IMR-90 (cell line): ENCODE data around the gene DAG1. TPM values are rescaled to one million over a fixed set of nuclear protein-coding genes. Genes with fewer than 3 reads are reported as not detected.

ENCODE experiments used
- ATAC-seq: fragments of 200-7000 bp; cut with Tn5 transposase; 2 replicates; pipeline ENCODE4 v1.9.1; 2020; ENCODE audit warnings: low read depth, mild to moderate bottlenecking, moderate library complexity
- BruUV-seq: library from RNA; stranded (reverse); fragments of 400-500 nt; replicated peaks from 2 replicates; lab custom pipeline; 2021; lab: Mats Ljungman, UMichigan
- CTCF ChIA-PET: fragments of 300-600 bp; formaldehyde crosslinking; extraction: SDS; loops from one replicate; lab custom pipeline; 2021; ENCODE audit warnings: antibody characterized with exemption; lab: Yijun Ruan, JAX
- POLR2A ChIA-PET: fragments of 300-600 bp; sonication (Branson Sonifier 250); formaldehyde crosslinking; loops from one replicate; lab custom pipeline; 2022; ENCODE audit warnings: antibody characterized with exemption; ENCODE audit not compliant: unreplicated experiment; lab: Charles Lee
- DNase-seq: peaks from one replicate; pipeline ENCODE4 v3.0.0; 2013
- H2AFZ ChIP-seq: replicated peaks from 2 replicates; pipeline ENCODE3; 2013; ENCODE audit warnings: low read length, mild to moderate bottlenecking; ENCODE audit not compliant: poor library complexity
- H2AK5ac ChIP-seq: 2 replicates; pipeline ENCODE4 v1.6.1; 2013; ENCODE audit warnings: low read depth, low read length, inconsistent platforms
- H2AK9ac ChIP-seq: replicated peaks from 2 replicates; pipeline ENCODE3; 2013; ENCODE audit warnings: mild to moderate bottlenecking, low read depth, low read length, moderate library complexity; ENCODE audit not compliant: poor library complexity
- H2BK120ac ChIP-seq: 2 replicates; pipeline ENCODE4 v1.6.1; 2013; ENCODE audit warnings: low read depth, low read length, inconsistent platforms
- H2BK15ac ChIP-seq: 3 replicates; pipeline ENCODE4 v1.6.1; 2013; ENCODE audit warnings: low read depth, low read length, inconsistent platforms
- H2BK20ac ChIP-seq: 2 replicates; pipeline ENCODE4 v1.6.1; 2013; ENCODE audit warnings: low read depth, mild to moderate bottlenecking, inconsistent platforms, low read length, moderate library complexity
- H2BK5ac ChIP-seq: 2 replicates; pipeline ENCODE4 v1.6.1; 2013; ENCODE audit warnings: mild to moderate bottlenecking, low read depth, low read length, inconsistent platforms; ENCODE audit not compliant: poor library complexity, severe bottlenecking
- H3K14ac ChIP-seq: replicated peaks from 2 replicates; pipeline ENCODE4 v1.6.1; 2013; ENCODE audit warnings: low read depth, low read length, inconsistent platforms
- H3K18ac ChIP-seq: 2 replicates; pipeline ENCODE4 v1.6.1; 2013; ENCODE audit warnings: low read depth, low read length, control low read depth
- H3K23ac ChIP-seq: 2 replicates; pipeline ENCODE4 v1.6.1; 2013; ENCODE audit warnings: low read depth, low read length, inconsistent platforms
- H3K27ac ChIP-seq: 2 replicates; pipeline ENCODE4 v1.5.1; 2013; ENCODE audit warnings: mild to moderate bottlenecking, control low read depth, low read length; ENCODE audit not compliant: insufficient read depth
- H3K27me3 ChIP-seq: 2 replicates; pipeline ENCODE4 v1.6.1; 2013; ENCODE audit warnings: low read length; ENCODE audit not compliant: control insufficient read depth, insufficient read depth
- H3K36me3 ChIP-seq: 2 replicates; pipeline ENCODE4 v1.6.1; 2013; ENCODE audit warnings: low read length, mixed read lengths; ENCODE audit not compliant: control insufficient read depth, insufficient read depth
- H3K4ac ChIP-seq: 2 replicates; pipeline ENCODE4 v1.6.1; 2013; ENCODE audit warnings: low read depth, low read length, inconsistent platforms
- H3K4me1 ChIP-seq: 2 replicates; pipeline ENCODE4 v1.6.1; 2013; ENCODE audit warnings: low read length, mixed read lengths; ENCODE audit not compliant: control insufficient read depth, insufficient read depth
- H3K4me2 ChIP-seq: 2 replicates; pipeline ENCODE4 v1.6.1; 2013; ENCODE audit warnings: low read depth, mild to moderate bottlenecking, control low read depth, low read length, moderate library complexity
- H3K4me3 ChIP-seq: 2 replicates; pipeline ENCODE4 v1.5.1; 2013; ENCODE audit warnings: low read depth, mild to moderate bottlenecking, control low read depth, low read length, moderate library complexity; ENCODE audit not compliant: insufficient read depth
- H3K56ac ChIP-seq: 2 replicates; pipeline ENCODE4 v1.6.1; 2013; ENCODE audit warnings: low read length, inconsistent platforms; ENCODE audit not compliant: insufficient read depth; ENCODE audit errors: extremely low read depth
- H3K79me1 ChIP-seq, 2 experiments: 2 replicates each; pipeline ENCODE4 v1.6.1; 2013; ENCODE audit warnings: low read length in 2 of 2, inconsistent platforms in 1 of 2, low read depth in 1 of 2
- H3K9ac ChIP-seq: 2 replicates; pipeline ENCODE4 v1.6.1; 2013; ENCODE audit warnings: low read depth, low read length, control low read depth
- H3K9me1 ChIP-seq: 2 replicates; pipeline ENCODE4 v1.6.1; 2013; ENCODE audit warnings: low read length, inconsistent platforms; ENCODE audit not compliant: insufficient read depth
- H3K9me3 ChIP-seq: 2 replicates; pipeline ENCODE4 v1.6.1; 2013; ENCODE audit warnings: low read length; ENCODE audit not compliant: control insufficient read depth, insufficient read depth
- H4K20me1 ChIP-seq: 2 replicates; pipeline ENCODE4 v1.6.1; 2013; ENCODE audit warnings: low read length, inconsistent platforms; ENCODE audit not compliant: insufficient read depth
- H4K5ac ChIP-seq: 2 replicates; pipeline ENCODE4 v1.6.1; 2013; ENCODE audit warnings: mild to moderate bottlenecking, low read depth, low read length, control low read depth
- H4K8ac ChIP-seq, 2 experiments: 2 replicates each; pipeline ENCODE4 v1.6.1; 2013; ENCODE audit warnings: low read depth in 2 of 2, low read length in 2 of 2, control low read depth in 1 of 2, inconsistent platforms in 1 of 2
- H4K91ac ChIP-seq: 2 replicates; pipeline ENCODE4 v1.6.1; 2013; ENCODE audit warnings: low read depth, low read length, inconsistent platforms; ENCODE audit not compliant: insufficient read depth
- BHLHE40 ChIP-seq: fragments of 150-350 bp; IDR thresholded peaks from 2 replicates; pipeline ENCODE4 v1.6.1; 2016; ENCODE audit warnings: mild to moderate bottlenecking, low read depth, low read length
- CEBPB ChIP-seq: IDR thresholded peaks from 2 replicates; pipeline ENCODE4 v1.6.1; 2012; ENCODE audit warnings: low read depth, low read length, improper control_type of control experiment
- CHD1 ChIP-seq: IDR thresholded peaks from 2 replicates; pipeline ENCODE4 v1.6.1; 2012; ENCODE audit warnings: low read depth, low read length, improper control_type of control experiment
- FOS ChIP-seq: fragments of 150-350 bp; IDR thresholded peaks from 2 replicates; pipeline ENCODE4 v1.6.1; 2016; ENCODE audit warnings: low read depth, low read length
- MAFK ChIP-seq: IDR thresholded peaks from 2 replicates; pipeline ENCODE4 v1.6.1; 2012; ENCODE audit warnings: low read depth, low read length, improper control_type of control experiment
- MAZ ChIP-seq: IDR thresholded peaks from 2 replicates; pipeline ENCODE4 v1.6.1; 2012; ENCODE audit warnings: low read depth, mild to moderate bottlenecking, low read length, improper control_type of control experiment, moderate library complexity, borderline replicate concordance
- MXI1 ChIP-seq: IDR thresholded peaks from 2 replicates; pipeline ENCODE4 v1.6.1; 2012; ENCODE audit warnings: low read depth, mild to moderate bottlenecking, low read length, moderate library complexity, borderline replicate concordance
- NFE2L2 ChIP-seq: fragments of 150-350 bp; IDR thresholded peaks from 2 replicates; pipeline ENCODE4 v1.6.1; 2016; ENCODE audit warnings: low read depth, mild to moderate bottlenecking, low read length
- POLR2A ChIP-seq: IDR thresholded peaks from 2 replicates; pipeline ENCODE4 v1.6.1; 2012; ENCODE audit warnings: mild to moderate bottlenecking, low read depth, low read length
- RAD21 ChIP-seq: IDR thresholded peaks from 2 replicates; pipeline ENCODE4 v1.6.1; 2012; ENCODE audit warnings: low read length, improper control_type of control experiment
- RCOR1 ChIP-seq: IDR thresholded peaks from 2 replicates; pipeline ENCODE4 v1.6.1; 2012; ENCODE audit warnings: mild to moderate bottlenecking, low read length, improper control_type of control experiment; ENCODE audit not compliant: insufficient replicate concordance
- RFX5 ChIP-seq: IDR thresholded peaks from 2 replicates; pipeline ENCODE4 v1.8.0; 2012; ENCODE audit warnings: low read depth, mild to moderate bottlenecking, low read length, moderate library complexity
- SMC3 ChIP-seq: fragments of 150-350 bp; IDR thresholded peaks from 2 replicates; pipeline ENCODE4 v1.6.1; 2016; ENCODE audit warnings: low read depth, mild to moderate bottlenecking, antibody characterized with exemption, low read length, moderate library complexity
- WGBS, 2 experiments: methylation state at CpG; one replicate each; pipeline versions ENCODE4 v1.1.5 to v1.1.7; 2013; ENCODE audit warnings: missing lambda C conversion rate in 2 of 2; ENCODE audit not compliant: insufficient read length in 1 of 2; ENCODE audit errors: extremely low coverage in 2 of 2; 5-methylcytosine and 5-hydroxymethylcytosine counted together
- dilution Hi-C: fragments of 300-500 bp; cut with HindIII; formaldehyde crosslinking; loops from one replicate; pipeline ENCODE4 v1.14.3; 2018; ENCODE audit warnings: low sequenced_read_pairs; ENCODE audit not compliant: unreplicated experiment
- in situ Hi-C: fragments of 300-500 bp; cut with MboI; formaldehyde crosslinking; loops from 3 replicates; pipeline ENCODE4 v1.14.3; 2019; ENCODE audit warnings: low sequenced_read_pairs, inconsistent platforms, mixed read lengths
- intact Hi-C: fragments of 100-400 bp; cut with micrococcal nuclease; formaldehyde crosslinking; loops from 2 replicates; pipeline ENCODE4 v1.10.0; 2022
- polyA plus RNA-seq, 3 experiments: library from polyadenylated mRNA; depleted of rRNA; stranded (reverse); fragments of >200 nt; gene quantifications; 2 replicates each; pipeline ENCODE4 v1.2.3, GENCODE V29; 2012; ENCODE audit warnings: low replicate concordance in 1 of 3
- total RNA-seq: library from RNA; depleted of rRNA; stranded (reverse); fragments of >200 nt; gene quantifications from 2 replicates; pipeline ENCODE4 v1.2.3, GENCODE V29; 2012
- TF ChIP-seq, protein P1 (sequence below): fragments of 150-350 bp; IDR thresholded peaks from 2 replicates; pipeline ENCODE4 v1.6.1; 2017; ENCODE audit warnings: mild to moderate bottlenecking, antibody characterized with exemption, low read length, low read depth
- TF ChIP-seq, protein P2 (sequence below): conservative IDR thresholded peaks from 2 replicates; pipeline ENCODE4 v1.5.1; 2012; ENCODE audit warnings: mild to moderate bottlenecking, low read depth, low read length, improper control_type of control experiment
- TF ChIP-seq, protein P3 (sequence below): fragments of 150-350 bp; IDR thresholded peaks from 2 replicates; pipeline ENCODE4 v1.6.1; 2016; ENCODE audit warnings: low read depth, mild to moderate bottlenecking, low read length, moderate library complexity, borderline replicate concordance

The DAG1 gene
- total and polyA plus RNA-seq, 2 of the 4 experiments (the other 2 are of a cell fraction): 31.0 to 40.2 TPM

DNA sequence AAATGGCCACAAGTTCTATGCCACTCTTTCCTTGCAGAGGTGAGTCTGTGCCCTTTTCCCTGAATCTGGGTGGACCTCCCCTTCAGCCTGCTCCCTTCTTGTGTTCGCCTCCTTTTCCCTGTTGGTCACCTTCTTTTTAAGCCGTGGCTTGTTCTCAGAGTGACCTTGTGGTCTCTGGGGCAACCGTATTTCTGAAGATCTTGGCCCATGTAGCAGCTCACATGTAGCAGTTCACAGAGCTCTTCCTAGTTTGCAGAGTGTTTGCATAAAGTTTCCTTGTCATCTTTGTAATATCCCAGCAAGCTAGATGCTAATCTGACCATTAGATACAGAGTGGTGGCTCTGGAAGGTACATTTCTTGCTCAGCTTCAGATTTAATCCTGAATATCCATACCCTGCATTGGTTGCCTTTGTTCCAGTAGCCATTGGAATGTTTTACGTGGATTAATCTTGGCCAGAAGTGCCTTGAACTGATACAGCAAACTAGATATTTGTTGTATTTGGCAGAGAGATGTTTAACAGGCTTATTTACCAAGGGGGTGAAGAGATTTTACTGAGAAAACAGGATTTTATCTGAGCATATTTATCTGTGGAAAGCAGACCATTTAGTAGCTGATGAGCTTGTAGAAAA is 43.5 kb downstream of the DAG1 start:
- Histone ChIP-seq H2BK20ac (no peak overlapping the region), H3K56ac (no peak overlapping the region), H3K9me1 (peaks cover 10% of the 10 kb centered on the region), H3K4me1 (no peaks in the 10 kb centered on the region), H4K8ac (no peak overlapping the region), H3K4ac (no peak overlapping the region), H3K27me3 (no peaks in the 10 kb centered on the region), H2BK15ac (no peak overlapping the region), H2BK120ac (no peak overlapping the region), H2AFZ (no peak overlapping the region), H4K20me1 (peaks cover under 1% of the 10 kb centered on the region; the same call in 1 of the 2 replicates), H3K79me1 (peaks cover 0 to 15% of the 10 kb centered on the region in 2 experiments; a peak in 3 of 4 replicates), H3K36me3 (peaks cover 6% of the 10 kb centered on the region; the same call in 1 of the 2 replicates), H3K27ac (no peak overlapping the region), H3K4me2 (no peak overlapping the region), H2AK5ac (no peak overlapping the region), H3K23ac (no peak overlapping the region), H2AK9ac (no peak overlapping the region), H4K91ac (no peak overlapping the region), H3K4me3 (no peak overlapping the region), H2BK5ac (no peak overlapping the region), H3K18ac (no peak overlapping the region), H3K9ac (no peak overlapping the region), H3K14ac (no peak overlapping the region), H4K5ac (no peak overlapping the region), H3K9me3 (no peaks in the 10 kb centered on the region)
- WGBS, 2 experiments: 100% methylated on average over 1 of the region's 4 CpGs; no CpG with 5 or more reads in 1 of the 2 experiments
- dilution Hi-C loops (no loop called here), in situ Hi-C loops (no loop called here), intact Hi-C loops (no loop called here)
- ChIA-PET POLR2A (no interaction called here), CTCF (interaction anchor here (1.8 kb wide), 1 partner anchor 26 kb away, joined by 4 read pairs; no protein-coding TSS in a partner anchor)
- no TSS peak for BruUV-seq
- DNase-seq: no peak
- ATAC-seq: no peak
- TF ChIP-seq RCOR1 (no peak), NFE2L2 (no peak), CHD1 (no peak), MXI1 (no peak), POLR2A (no peak), MAFK (no peak), RAD21 (no peak), SMC3 (no peak), MAZ (no peak), FOS (no peak), RFX5 (no peak), CEBPB (no peak), BHLHE40 (no peak)
- TF ChIP-seq, protein P1, sequence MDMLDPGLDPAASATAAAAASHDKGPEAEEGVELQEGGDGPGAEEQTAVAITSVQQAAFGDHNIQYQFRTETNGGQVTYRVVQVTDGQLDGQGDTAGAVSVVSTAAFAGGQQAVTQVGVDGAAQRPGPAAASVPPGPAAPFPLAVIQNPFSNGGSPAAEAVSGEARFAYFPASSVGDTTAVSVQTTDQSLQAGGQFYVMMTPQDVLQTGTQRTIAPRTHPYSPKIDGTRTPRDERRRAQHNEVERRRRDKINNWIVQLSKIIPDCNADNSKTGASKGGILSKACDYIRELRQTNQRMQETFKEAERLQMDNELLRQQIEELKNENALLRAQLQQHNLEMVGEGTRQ: no peak
- TF ChIP-seq, protein P2, sequence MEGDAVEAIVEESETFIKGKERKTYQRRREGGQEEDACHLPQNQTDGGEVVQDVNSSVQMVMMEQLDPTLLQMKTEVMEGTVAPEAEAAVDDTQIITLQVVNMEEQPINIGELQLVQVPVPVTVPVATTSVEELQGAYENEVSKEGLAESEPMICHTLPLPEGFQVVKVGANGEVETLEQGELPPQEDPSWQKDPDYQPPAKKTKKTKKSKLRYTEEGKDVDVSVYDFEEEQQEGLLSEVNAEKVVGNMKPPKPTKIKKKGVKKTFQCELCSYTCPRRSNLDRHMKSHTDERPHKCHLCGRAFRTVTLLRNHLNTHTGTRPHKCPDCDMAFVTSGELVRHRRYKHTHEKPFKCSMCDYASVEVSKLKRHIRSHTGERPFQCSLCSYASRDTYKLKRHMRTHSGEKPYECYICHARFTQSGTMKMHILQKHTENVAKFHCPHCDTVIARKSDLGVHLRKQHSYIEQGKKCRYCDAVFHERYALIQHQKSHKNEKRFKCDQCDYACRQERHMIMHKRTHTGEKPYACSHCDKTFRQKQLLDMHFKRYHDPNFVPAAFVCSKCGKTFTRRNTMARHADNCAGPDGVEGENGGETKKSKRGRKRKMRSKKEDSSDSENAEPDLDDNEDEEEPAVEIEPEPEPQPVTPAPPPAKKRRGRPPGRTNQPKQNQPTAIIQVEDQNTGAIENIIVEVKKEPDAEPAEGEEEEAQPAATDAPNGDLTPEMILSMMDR: no peak
- TF ChIP-seq, protein P3, sequence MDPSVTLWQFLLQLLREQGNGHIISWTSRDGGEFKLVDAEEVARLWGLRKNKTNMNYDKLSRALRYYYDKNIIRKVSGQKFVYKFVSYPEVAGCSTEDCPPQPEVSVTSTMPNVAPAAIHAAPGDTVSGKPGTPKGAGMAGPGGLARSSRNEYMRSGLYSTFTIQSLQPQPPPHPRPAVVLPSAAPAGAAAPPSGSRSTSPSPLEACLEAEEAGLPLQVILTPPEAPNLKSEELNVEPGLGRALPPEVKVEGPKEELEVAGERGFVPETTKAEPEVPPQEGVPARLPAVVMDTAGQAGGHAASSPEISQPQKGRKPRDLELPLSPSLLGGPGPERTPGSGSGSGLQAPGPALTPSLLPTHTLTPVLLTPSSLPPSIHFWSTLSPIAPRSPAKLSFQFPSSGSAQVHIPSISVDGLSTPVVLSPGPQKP: no peak
